CD14-positive monocyte (primary cell): Measurements from ENCODE around the gene MAPK13. TPM values are rescaled to one million over a fixed set of nuclear protein-coding genes. Genes with fewer than 3 reads are reported as not detected.

ENCODE experiments used
- DNase-seq, 3 donors: peaks; one replicate each; pipeline ENCODE4 v3.0.0-alpha.2; 2011 to 2022
- H2AFZ ChIP-seq: 2 replicates; pipeline ENCODE4 v1.6.0; 2012; ENCODE audit warnings: mild to moderate bottlenecking, low read depth, low read length, inconsistent platforms; ENCODE audit not compliant: insufficient read depth, poor library complexity, severe bottlenecking
- H3K27ac ChIP-seq, 2 donors: 1 replicate in 1 of 2; 2 replicates in 1 of 2; pipeline ENCODE4 v1.5.1; 2012 to 2013; ENCODE audit warnings: low read length in 2 of 2, control low read depth in 1 of 2, inconsistent platforms in 1 of 2, low read depth in 1 of 2, mild to moderate bottlenecking in 1 of 2
- H3K27me3 ChIP-seq, 2 donors: one replicate each; pipeline versions ENCODE4 v1.6.0 to v1.6.1; 2011 to 2013; ENCODE audit warnings: low read length in 2 of 2; ENCODE audit not compliant: control insufficient read depth in 2 of 2, insufficient read depth in 2 of 2
- H3K36me3 ChIP-seq, 2 donors: replicated peaks in 1 of 2; 1 replicate in 1 of 2; 2 replicates in 1 of 2; pipeline versions ENCODE4 v1.5.1 to v1.6.1; 2012 to 2013; ENCODE audit warnings: low read length in 2 of 2, control low read depth in 1 of 2, inconsistent platforms in 1 of 2, mild to moderate bottlenecking in 1 of 2; ENCODE audit not compliant: insufficient read depth in 2 of 2, control insufficient read depth in 1 of 2
- H3K4me1 ChIP-seq, 2 donors: 1 replicate in 1 of 2; 2 replicates in 1 of 2; pipeline versions ENCODE4 v1.5.1 to v1.6.1; 2012 to 2013; ENCODE audit warnings: low read length in 2 of 2, control low read depth in 1 of 2, inconsistent platforms in 1 of 2, mild to moderate bottlenecking in 1 of 2, moderate library complexity in 1 of 2; ENCODE audit not compliant: insufficient read depth in 2 of 2, control insufficient read depth in 1 of 2
- H3K4me2 ChIP-seq: replicated peaks from 2 replicates; pipeline ENCODE3; 2012; ENCODE audit warnings: low read length, moderate library complexity, mild to moderate bottlenecking; ENCODE audit not compliant: poor library complexity, severe bottlenecking; ENCODE audit errors: extremely low read depth
- H3K4me3 ChIP-seq, 3 experiments: fragments of 200-600 bp in 1 of 3; sonication (generic) in 1 of 3; replicated peaks in 1 of 3; 1 replicate in 2 of 3; 2 replicates in 1 of 3; pipeline ENCODE4 v1.5.1; 2011 to 2013; ENCODE audit warnings: low read length in 3 of 3, mild to moderate bottlenecking in 3 of 3, control low read depth in 2 of 3, low read depth in 2 of 3, inconsistent platforms in 1 of 3, moderate library complexity in 1 of 3
- H3K79me2 ChIP-seq: 2 replicates; pipeline ENCODE4 v1.6.0; 2012; ENCODE audit warnings: mild to moderate bottlenecking, control low read depth, inconsistent platforms, low read length, moderate library complexity; ENCODE audit not compliant: insufficient read depth
- H3K9ac ChIP-seq: 2 replicates; pipeline ENCODE4 v1.6.0; 2017; ENCODE audit warnings: low read length, mild to moderate bottlenecking; ENCODE audit not compliant: insufficient read depth, poor library complexity, severe bottlenecking
- H3K9me3 ChIP-seq, 2 donors: replicated peaks in 1 of 2; 1 replicate in 1 of 2; 2 replicates in 1 of 2; pipeline versions ENCODE4 v1.5.1 to v1.6.1; 2012 to 2013; ENCODE audit warnings: low read length in 2 of 2, control low read depth in 1 of 2; ENCODE audit not compliant: control insufficient read depth in 1 of 2, insufficient read depth in 1 of 2
- H4K20me1 ChIP-seq: 2 replicates; pipeline ENCODE4 v1.6.0; 2012; ENCODE audit warnings: mild to moderate bottlenecking, low read length, control low read depth, moderate library complexity; ENCODE audit not compliant: insufficient read depth
- H3K27ac Mint-ChIP-seq, 7 donors: one replicate each; pipeline ENCODE4 v1.8.0; 2020; ENCODE audit warnings: mild to moderate bottlenecking in 7 of 7, mixed read lengths in 7 of 7, moderate library complexity in 6 of 7, inconsistent platforms in 2 of 7
- H3K27me3 Mint-ChIP-seq, 3 donors: one replicate each; pipeline ENCODE4 v1.8.0; 2021 to 2022; ENCODE audit warnings: low read depth in 3 of 3, mild to moderate bottlenecking in 3 of 3, mixed read lengths in 3 of 3, moderate library complexity in 3 of 3, inconsistent platforms in 1 of 3
- H3K36me3 Mint-ChIP-seq, 2 donors: one replicate each; pipeline ENCODE4 v1.8.0; 2020; ENCODE audit warnings: mixed read lengths in 2 of 2, inconsistent platforms in 1 of 2, mild to moderate bottlenecking in 1 of 2
- H3K4me1 Mint-ChIP-seq: one replicate; pipeline ENCODE4 v1.8.0; 2020; ENCODE audit warnings: mild to moderate bottlenecking, mixed read lengths
- H3K4me3 Mint-ChIP-seq, 2 donors: one replicate each; pipeline ENCODE4 v1.8.0; 2020; ENCODE audit warnings: mild to moderate bottlenecking in 2 of 2, mixed read lengths in 2 of 2, moderate library complexity in 1 of 2
- H3K9me3 Mint-ChIP-seq, 7 donors: one replicate each; pipeline ENCODE4 v1.8.0; 2020 to 2022; ENCODE audit warnings: mixed read lengths in 7 of 7, mild to moderate bottlenecking in 6 of 7, moderate library complexity in 6 of 7, inconsistent platforms in 2 of 7
- WGBS: methylation state at CpG from one replicate; pipeline ENCODE4 v1.1.5; 2013; ENCODE audit warnings: missing lambda C conversion rate; ENCODE audit not compliant: insufficient coverage; 5-methylcytosine and 5-hydroxymethylcytosine counted together
- intact Hi-C, 2 donors: fragments of 100-400 bp; cut with micrococcal nuclease; formaldehyde crosslinking; loops; one replicate each; pipeline versions ENCODE4 v1.15.0 to v1.15.1; 2023
- polyA plus RNA-seq, 3 donors: library from polyadenylated mRNA; depleted of rRNA in 1 of 3; unstranded in 2 of 3; stranded (reverse) in 1 of 3; fragments of 300-500 nt in 2 of 3; fragments of >200 nt in 1 of 3; fragmentation: Illumina TruSeq in 2 of 3; gene quantifications; 1 replicate in 2 of 3; 2 replicates in 1 of 3; pipeline ENCODE4 v1.2.3, GENCODE V29; 2012 to 2021
- TF ChIP-seq, protein P1 (sequence below): fragments of 200-600 bp; IDR thresholded peaks from one replicate; pipeline ENCODE4 v1.8.0; 2022; ENCODE audit warnings: antibody characterized with exemption, mild to moderate bottlenecking

The MAPK13 gene
- polyA plus RNA-seq, 3 donors: 0.88 to 9.8 (median 2.4) TPM

DNA sequence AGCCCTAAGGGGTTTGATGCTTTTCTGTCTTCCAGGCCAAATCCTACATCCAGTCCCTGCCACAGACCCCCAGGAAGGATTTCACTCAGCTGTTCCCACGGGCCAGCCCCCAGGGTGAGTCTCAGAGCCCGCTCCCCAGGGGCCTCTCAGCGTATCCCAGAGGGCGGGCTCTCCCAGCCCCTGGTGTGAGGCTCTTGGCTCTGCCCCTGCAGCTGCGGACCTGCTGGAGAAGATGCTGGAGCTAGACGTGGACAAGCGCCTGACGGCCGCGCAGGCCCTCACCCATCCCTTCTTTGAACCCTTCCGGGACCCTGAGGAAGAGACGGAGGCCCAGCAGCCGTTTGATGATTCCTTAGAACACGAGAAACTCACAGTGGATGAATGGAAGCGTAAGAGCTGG lies 8.4 kb downstream of the MAPK13 start:
- TF ChIP-seq, protein P1, sequence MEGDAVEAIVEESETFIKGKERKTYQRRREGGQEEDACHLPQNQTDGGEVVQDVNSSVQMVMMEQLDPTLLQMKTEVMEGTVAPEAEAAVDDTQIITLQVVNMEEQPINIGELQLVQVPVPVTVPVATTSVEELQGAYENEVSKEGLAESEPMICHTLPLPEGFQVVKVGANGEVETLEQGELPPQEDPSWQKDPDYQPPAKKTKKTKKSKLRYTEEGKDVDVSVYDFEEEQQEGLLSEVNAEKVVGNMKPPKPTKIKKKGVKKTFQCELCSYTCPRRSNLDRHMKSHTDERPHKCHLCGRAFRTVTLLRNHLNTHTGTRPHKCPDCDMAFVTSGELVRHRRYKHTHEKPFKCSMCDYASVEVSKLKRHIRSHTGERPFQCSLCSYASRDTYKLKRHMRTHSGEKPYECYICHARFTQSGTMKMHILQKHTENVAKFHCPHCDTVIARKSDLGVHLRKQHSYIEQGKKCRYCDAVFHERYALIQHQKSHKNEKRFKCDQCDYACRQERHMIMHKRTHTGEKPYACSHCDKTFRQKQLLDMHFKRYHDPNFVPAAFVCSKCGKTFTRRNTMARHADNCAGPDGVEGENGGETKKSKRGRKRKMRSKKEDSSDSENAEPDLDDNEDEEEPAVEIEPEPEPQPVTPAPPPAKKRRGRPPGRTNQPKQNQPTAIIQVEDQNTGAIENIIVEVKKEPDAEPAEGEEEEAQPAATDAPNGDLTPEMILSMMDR: no peak
- peaks cover 0 to 6% (median 2%) of the 10 kb centered on the region in 3 donors for H3K27me3 Mint-ChIP-seq
- H3K36me3 Mint-ChIP-seq: peaks cover 31 to 32% of the 10 kb centered on the region in 2 donors
- Histone ChIP-seq H3K36me3 (peaks cover 0 to 6% of the 10 kb centered on the region in 2 donors), H4K20me1 (no peaks in the 10 kb centered on the region), H3K4me2 (no peak overlapping the region), H3K4me1 (peaks cover 46 to 52% of the 10 kb centered on the region in 2 donors), H3K79me2 (no peaks in the 10 kb centered on the region), H3K27me3 (no peaks in the 10 kb centered on the region), H3K4me3 (no peak overlapping the region), H3K27ac (no peak overlapping the region), H2AFZ (no peak overlapping the region), H3K9me3 (no peaks in the 10 kb centered on the region), H3K9ac (no peak overlapping the region)
- H3K9me3 Mint-ChIP-seq: peaks cover 0 to 4% (median 0%) of the 10 kb centered on the region in 7 donors
- H3K4me1 Mint-ChIP-seq: peaks cover 52% of the 10 kb centered on the region
- peak overlapping the region in 1 of 7 donors; percentile 12 for H3K27ac Mint-ChIP-seq
- WGBS: 94% methylated on average over 15 of the region's 15 CpGs
- no peak for DNase-seq
- no peak overlapping the region for H3K4me3 Mint-ChIP-seq
- intact Hi-C loops: no loop called here

DNA sequence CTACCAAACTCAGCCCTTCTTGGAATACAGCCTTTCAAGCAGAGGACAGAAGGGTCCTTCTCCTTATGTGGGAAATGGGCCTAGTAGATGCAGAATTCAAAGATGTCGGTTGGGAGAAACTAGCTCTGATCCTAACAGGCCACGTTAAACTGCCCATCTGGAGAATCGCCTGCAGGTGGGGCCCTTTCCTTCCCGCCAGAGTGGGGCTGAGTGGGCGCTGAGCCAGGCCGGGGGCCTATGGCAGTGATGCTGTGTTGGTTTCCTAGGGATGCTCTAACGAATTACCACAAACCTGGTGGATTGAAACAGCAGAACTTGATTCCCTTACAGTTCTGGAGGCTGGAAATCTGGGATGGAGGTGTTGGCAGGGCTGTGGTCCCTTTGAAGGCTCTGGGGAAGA lies 9.1 kb downstream of the MAPK13 start:
- H3K4me3 ChIP-seq: no peak overlapping the region
- no peaks in the 10 kb centered on the region for H3K9me3 ChIP-seq
- H3K36me3 ChIP-seq: peaks cover 0 to 6% of the 10 kb centered on the region in 2 donors
- intact Hi-C loops: no loop called here
- Mint-ChIP-seq H3K27ac (peak overlapping the region in 2 of 7 donors; percentile 15 to 32), H3K9me3 (peaks cover 0 to 4% (median 0%) of the 10 kb centered on the region in 7 donors), H3K4me1 (peaks cover 55% of the 10 kb centered on the region), H3K4me3 (no peak overlapping the region), H3K36me3 (peaks cover 29 to 32% of the 10 kb centered on the region in 2 donors), H3K27me3 (peaks cover under 1 to 6% (median 2%) of the 10 kb centered on the region in 3 donors)
- H3K9ac ChIP-seq: no peak overlapping the region
- no peaks in the 10 kb centered on the region for H4K20me1 ChIP-seq
- no peaks in the 10 kb centered on the region for H3K79me2 ChIP-seq
- H3K27ac ChIP-seq: no peak overlapping the region
- TF ChIP-seq, protein P1: peak; percentile 5
- H3K4me1 ChIP-seq: peaks cover 49 to 56% of the 10 kb centered on the region in 2 donors
- no peak overlapping the region for H3K4me2 ChIP-seq
- H3K27me3 ChIP-seq: no peaks in the 10 kb centered on the region
- H2AFZ ChIP-seq: no peak overlapping the region
- 45% methylated on average over 3 of the region's 7 CpGs for whole genome bisulfite sequencing
- no peak for DNase-seq
